SU-DHL-6 (cell line): ENCODE measurements around the gene PCDHA8.
"Not testable (repeated sequence)": the region's sequence is repeated elsewhere in the genome, so short reads cannot be mapped to it uniquely, and the experiment has no call there.

Experiments used
- H2AFZ ChIP-seq: fragments of 200-600 bp; sonication (generic); 2 replicates; pipeline ENCODE4 v1.6.1; 2014; ENCODE audit warnings: low read depth, mild to moderate bottlenecking, moderate library complexity, mixed read lengths, antibody characterized with exemption, low read length; ENCODE audit not compliant: severe bottlenecking
- H3F3A ChIP-seq: fragments of 200-600 bp; shearing (Covaris generic); 2 replicates; pipeline ENCODE4 v1.6.0; 2016; ENCODE audit warnings: antibody characterized with exemption, mild to moderate bottlenecking; ENCODE audit not compliant: insufficient read depth
- H3K27ac ChIP-seq: fragments of 200-600 bp; sonication (generic); 2 replicates; pipeline ENCODE4 v1.5.1; 2016; ENCODE audit warnings: low read depth, mild to moderate bottlenecking, low read length, moderate library complexity, mixed read lengths
- H3K27me3 ChIP-seq: fragments of 200-600 bp; sonication (generic), shearing (Covaris generic); 2 replicates; pipeline ENCODE4 v1.6.0; 2014; ENCODE audit warnings: mild to moderate bottlenecking, low read length
- H3K36me3 ChIP-seq: fragments of 200-600 bp; sonication (generic); 2 replicates; pipeline ENCODE4 v1.6.1; 2014; ENCODE audit warnings: mild to moderate bottlenecking, low read length, mixed read lengths
- H3K4me2 ChIP-seq: fragments of 300-600, 200-600 bp; shearing (Covaris generic), sonication (generic); 2 replicates; pipeline ENCODE4 v1.6.0; 2014; ENCODE audit warnings: low read length, low read depth, mild to moderate bottlenecking; ENCODE audit not compliant: poor library complexity, severe bottlenecking
- H3K4me3 ChIP-seq: fragments of 200-600 bp; sonication (generic); 2 replicates; pipeline ENCODE4 v1.5.1; 2014; ENCODE audit warnings: antibody characterized with exemption, low read length, mild to moderate bottlenecking, mixed read lengths; ENCODE audit not compliant: insufficient read depth, poor library complexity, severe bottlenecking
- H3K79me2 ChIP-seq: fragments of 200-600 bp; sonication (generic); 2 replicates; pipeline ENCODE4 v1.6.1; 2014; ENCODE audit warnings: mild to moderate bottlenecking, low read length, moderate library complexity; ENCODE audit not compliant: insufficient read depth
- H3K9ac ChIP-seq: fragments of 200-600 bp; sonication (generic); 2 replicates; pipeline ENCODE4 v1.7.0; 2014; ENCODE audit warnings: mild to moderate bottlenecking, low read length
- H3K9me2 ChIP-seq: fragments of 200-600 bp; sonication (generic); replicated peaks from 2 replicates; pipeline ENCODE4 v1.6.1; 2014; ENCODE audit warnings: low read length; ENCODE audit not compliant: insufficient read depth
- H3K9me3 ChIP-seq: fragments of 200-600 bp; sonication (generic); 2 replicates; pipeline ENCODE4 v1.6.1; 2014; ENCODE audit warnings: low read length, mixed read lengths; ENCODE audit not compliant: insufficient read depth
- H4K20me1 ChIP-seq: fragments of 200-600 bp; sonication (generic); 2 replicates; pipeline ENCODE4 v1.6.1; 2014; ENCODE audit warnings: low read depth, mild to moderate bottlenecking, antibody characterized with exemption, low read length, moderate library complexity, mixed read lengths
- CTCF ChIP-seq: fragments of 200-600 bp; sonication (generic); IDR thresholded peaks from one replicate; pipeline ENCODE4 v1.5.1; 2017; ENCODE audit warnings: antibody characterized with exemption, mild to moderate bottlenecking, low read length, moderate library complexity; ENCODE audit not compliant: insufficient read depth, poor library complexity, severe bottlenecking
- EZH2phosphoT487 ChIP-seq: fragments of 200-600 bp; sonication (generic), shearing (Covaris generic); conservative IDR thresholded peaks from 2 replicates; pipeline ENCODE4 v1.6.1; 2018; ENCODE audit warnings: mild to moderate bottlenecking, antibody characterized with exemption, low read length, moderate library complexity, mixed read lengths

Gene PCDHA8

DNA sequence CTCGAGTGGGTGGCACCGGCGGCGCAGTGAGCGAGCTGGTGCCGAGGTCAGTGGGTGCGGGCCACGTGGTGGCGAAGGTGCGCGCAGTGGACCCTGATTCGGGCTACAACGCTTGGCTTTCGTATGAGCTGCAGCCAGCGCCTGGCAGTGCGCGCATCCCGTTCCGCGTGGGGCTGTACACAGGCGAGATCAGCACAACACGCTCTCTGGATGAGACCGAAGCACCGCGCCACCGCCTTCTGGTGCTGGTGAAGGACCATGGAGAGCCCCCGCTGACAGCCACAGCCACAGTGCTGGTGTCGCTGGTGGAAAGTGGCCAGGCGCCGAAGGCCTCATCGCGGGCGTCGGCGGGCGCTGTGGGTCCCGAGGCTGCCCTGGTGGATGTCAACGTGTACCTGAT is 17.5 kb upstream of the PCDHA8 start:
- no peaks in the 10 kb centered on the region for H3K9me3 ChIP-seq
- no peak overlapping the region for H3K4me2 ChIP-seq
- no peaks in the 10 kb centered on the region for H3F3A ChIP-seq
- H3K4me3 ChIP-seq: no peak overlapping the region
- H3K9me2 ChIP-seq: no peaks in the 10 kb centered on the region
- H4K20me1 ChIP-seq: no peaks in the 10 kb centered on the region
- no peak overlapping the region for H3K9ac ChIP-seq
- H3K27ac ChIP-seq: no peak overlapping the region
- TF ChIP-seq EZH2phosphoT487 (no peak), CTCF (no peak)
- no peaks in the 10 kb centered on the region for H3K79me2 ChIP-seq
- no peaks in the 10 kb centered on the region for H3K36me3 ChIP-seq
- H3K27me3 ChIP-seq: no peaks in the 10 kb centered on the region
- H2AFZ ChIP-seq: no peak overlapping the region

GRCh38 chr5:140827704-140828361 is 13.2 kb upstream of the PCDHA8 start, which contains the start of gene PCDHA6:
Gene PCDHA6 (plus strand): TSS chr5:140827960. CDS start chr5:140828092, 132 bp downstream.
- Histone ChIP-seq H3K9me2 (no peaks in the 10 kb centered on the region), H3F3A (no peaks in the 10 kb centered on the region), H3K4me3 (no peak within 1 kb of the TSS), H2AFZ (no peak within 1 kb of the TSS), H3K27me3 (no peaks in the 10 kb centered on the region), H3K27ac (no peak within 1 kb of the TSS), H3K9ac (no peak within 1 kb of the TSS), H3K9me3 (no peaks in the 10 kb centered on the region), H4K20me1 (no peaks in the 10 kb centered on the region), H3K4me2 (no peak within 1 kb of the TSS), H3K79me2 (no peaks in the 10 kb centered on the region), H3K36me3 (no peaks in the 10 kb centered on the region)
- no peak for TF ChIP-seq EZH2phosphoT487
- no peak for TF ChIP-seq CTCF

DNA sequence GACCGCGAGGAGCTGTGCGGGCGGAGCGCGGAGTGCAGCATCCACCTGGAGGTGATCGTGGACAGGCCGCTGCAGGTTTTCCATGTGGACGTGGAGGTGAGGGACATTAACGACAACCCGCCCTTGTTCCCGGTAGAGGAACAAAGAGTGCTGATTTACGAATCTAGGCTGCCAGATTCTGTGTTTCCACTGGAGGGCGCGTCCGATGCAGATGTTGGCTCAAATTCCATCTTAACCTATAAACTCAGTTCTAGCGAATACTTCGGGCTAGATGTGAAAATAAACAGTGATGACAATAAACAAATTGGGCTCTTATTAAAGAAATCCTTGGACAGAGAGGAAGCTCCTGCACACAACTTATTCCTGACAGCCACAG is 12.6 kb upstream of the PCDHA8 start:
- TF ChIP-seq CTCF: no peak
- TF ChIP-seq EZH2phosphoT487: no peak
- H4K20me1 ChIP-seq: no peaks in the 10 kb centered on the region
- H2AFZ ChIP-seq: no peak overlapping the region
- no peak overlapping the region for H3K4me2 ChIP-seq
- no peaks in the 10 kb centered on the region for H3K9me2 ChIP-seq
- no peaks in the 10 kb centered on the region for H3K9me3 ChIP-seq
- H3K4me3 ChIP-seq: no peak overlapping the region
- no peaks in the 10 kb centered on the region for H3K79me2 ChIP-seq
- H3F3A ChIP-seq: no peaks in the 10 kb centered on the region
- H3K27me3 ChIP-seq: no peaks in the 10 kb centered on the region
- no peak overlapping the region for H3K9ac ChIP-seq
- H3K36me3 ChIP-seq: no peaks in the 10 kb centered on the region
- H3K27ac ChIP-seq: no peak overlapping the region

DNA sequence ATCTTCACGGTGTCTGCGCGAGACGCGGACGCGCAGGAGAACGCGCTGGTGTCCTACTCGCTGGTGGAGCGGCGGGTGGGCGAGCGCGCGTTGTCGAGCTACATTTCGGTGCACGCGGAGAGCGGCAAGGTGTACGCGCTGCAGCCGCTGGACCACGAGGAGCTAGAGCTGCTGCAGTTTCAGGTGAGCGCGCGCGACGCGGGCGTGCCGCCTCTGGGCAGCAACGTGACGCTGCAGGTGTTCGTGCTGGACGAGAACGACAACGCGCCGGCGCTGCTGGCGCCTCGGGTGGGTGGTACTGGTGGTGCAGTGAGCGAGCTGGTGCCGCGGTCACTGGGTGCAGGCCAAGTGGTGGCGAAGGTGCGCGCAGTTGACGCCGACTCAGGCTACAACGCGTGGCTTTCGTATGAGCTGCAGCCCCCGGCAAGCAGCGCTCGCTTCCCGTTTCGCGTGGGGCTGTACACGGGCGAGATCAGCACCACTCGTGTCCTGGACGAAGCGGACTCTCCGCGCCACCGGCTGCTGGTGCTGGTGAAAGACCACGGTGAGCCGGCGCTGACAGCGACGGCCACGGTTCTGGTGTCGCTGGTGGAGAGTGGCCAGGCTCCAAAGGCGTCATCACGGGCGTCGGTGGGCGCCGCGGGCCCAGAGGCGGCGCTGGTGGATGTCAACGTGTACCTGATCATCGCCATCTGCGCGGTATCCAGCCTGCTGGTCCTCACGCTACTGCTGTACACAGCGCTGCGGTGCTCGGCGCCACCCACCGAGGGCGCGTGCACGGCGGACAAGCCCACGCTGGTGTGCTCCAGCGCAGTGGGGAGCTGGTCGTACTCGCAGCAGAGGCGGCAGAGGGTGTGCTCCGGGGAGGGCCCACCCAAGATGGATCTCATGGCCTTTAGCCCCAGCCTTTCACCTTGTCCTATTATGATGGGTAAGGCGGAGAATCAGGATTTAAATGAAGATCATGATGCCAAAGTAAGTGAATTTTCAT is 11.2 kb upstream of the PCDHA8 start:
- not testable (repeated sequence) for H3K79me2 ChIP-seq, H3K27ac ChIP-seq, H3K36me3 ChIP-seq, H4K20me1 ChIP-seq, H3K4me2 ChIP-seq, H2AFZ ChIP-seq, H3K9me2 ChIP-seq, H3F3A ChIP-seq, H3K27me3 ChIP-seq, H3K9me3 ChIP-seq, H3K9ac ChIP-seq, H3K4me3 ChIP-seq
